KOPT-K1 (cell line): Measurements from ENCODE around the gene MAT2A.

ENCODE experiments used
- H3K27ac ChIP-seq: fragments of 200-600 bp; sonication (generic); 2 replicates; pipeline ENCODE4 v1.5.1; 2016; ENCODE audit warnings: antibody characterized with exemption, mild to moderate bottlenecking, low read depth, low read length; ENCODE audit not compliant: poor library complexity, severe bottlenecking
- H3K36me3 ChIP-seq: fragments of 200-600 bp; sonication (generic); 2 replicates; pipeline ENCODE4 v1.5.1; 2017; ENCODE audit warnings: antibody characterized with exemption, mild to moderate bottlenecking, low read length, moderate library complexity; ENCODE audit not compliant: insufficient read depth
- H3K9me3 ChIP-seq: fragments of 200-600 bp; sonication (generic); 2 replicates; pipeline ENCODE4 v1.5.1; 2017; ENCODE audit warnings: antibody characterized with exemption, low read length, mild to moderate bottlenecking; ENCODE audit not compliant: insufficient read depth, poor library complexity, severe bottlenecking

The MAT2A gene

GRCh38 chr2:85538507-85539360 lies at the start of gene MAT2A:
TSS of gene MAT2A (plus strand) at chr2:85539168. CDS start at chr2:85539288, 120 bp downstream.
- H3K9me3 ChIP-seq: no peaks in the 10 kb centered on the region
- H3K27ac ChIP-seq: peak within 1 kb of the TSS; percentile 98
- H3K36me3 ChIP-seq: peaks cover 41% of the 10 kb centered on the region

GRCh38 chr2:85490861-85491755 lies 47.9 kb upstream of the MAT2A start:
- Histone ChIP-seq H3K9me3 (no peaks in the 10 kb centered on the region), H3K36me3 (no peaks in the 10 kb centered on the region), H3K27ac (no peak overlapping the region)

GRCh38 chr2:85496436-85496835 lies 42.5 kb upstream of the MAT2A start:
- Histone ChIP-seq H3K9me3 (no peaks in the 10 kb centered on the region), H3K27ac (no peak overlapping the region), H3K36me3 (no peaks in the 10 kb centered on the region)

GRCh38 chr2:85497944-85498630 lies 40.9 kb upstream of the MAT2A start:
- H3K36me3 ChIP-seq: no peaks in the 10 kb centered on the region
- no peaks in the 10 kb centered on the region for H3K9me3 ChIP-seq
- no peak overlapping the region for H3K27ac ChIP-seq

GRCh38 chr2:85501248-85501647 lies 37.7 kb upstream of the MAT2A start:
- no peak overlapping the region for H3K27ac ChIP-seq
- H3K9me3 ChIP-seq: no peaks in the 10 kb centered on the region
- no peaks in the 10 kb centered on the region for H3K36me3 ChIP-seq

- no peaks in the 10 kb centered on the region for H3K36me3 ChIP-seq
These were observed 36.2 kb upstream of the MAT2A start for GRCh38 chr2:85502720-85503119.

GRCh38 chr2:85503168-85503850 lies 35.7 kb upstream of the MAT2A start:
- H3K27ac ChIP-seq: peak overlapping the region; percentile 30
- H3K36me3 ChIP-seq: no peaks in the 10 kb centered on the region

More at GRCh38 chr2:85502720-85503119, 36.2 kb upstream of the MAT2A start:
- H3K9me3 ChIP-seq: no peaks in the 10 kb centered on the region
- H3K27ac ChIP-seq: peak overlapping the region; percentile 30

GRCh38 chr2:85503851-85504777 lies 34.9 kb upstream of the MAT2A start:
- H3K36me3 ChIP-seq: no peaks in the 10 kb centered on the region
- H3K27ac ChIP-seq: no peak overlapping the region
- no peaks in the 10 kb centered on the region for H3K9me3 ChIP-seq

More at GRCh38 chr2:85503168-85503850, 35.7 kb upstream of the MAT2A start:
- H3K9me3 ChIP-seq: no peaks in the 10 kb centered on the region

GRCh38 chr2:85504778-85505261 lies 34.1 kb upstream of the MAT2A start:
- H3K27ac ChIP-seq: no peak overlapping the region
- H3K36me3 ChIP-seq: no peaks in the 10 kb centered on the region
- no peaks in the 10 kb centered on the region for H3K9me3 ChIP-seq

GRCh38 chr2:85505551-85506238 lies 33.3 kb upstream of the MAT2A start:
- Histone ChIP-seq H3K27ac (no peak overlapping the region), H3K9me3 (no peaks in the 10 kb centered on the region)

GRCh38 chr2:85506768-85507181 lies 32.2 kb upstream of the MAT2A start:
- Histone ChIP-seq H3K9me3 (no peaks in the 10 kb centered on the region), H3K36me3 (no peaks in the 10 kb centered on the region), H3K27ac (no peak overlapping the region)

More at GRCh38 chr2:85505551-85506238, 33.3 kb upstream of the MAT2A start:
- no peaks in the 10 kb centered on the region for H3K36me3 ChIP-seq

GRCh38 chr2:85511008-85511811 lies 27.8 kb upstream of the MAT2A start:
- no peaks in the 10 kb centered on the region for H3K36me3 ChIP-seq
- no peaks in the 10 kb centered on the region for H3K9me3 ChIP-seq
- H3K27ac ChIP-seq: no peak overlapping the region
